ENCODE results near the gene CAPN1. TPM values are rescaled to one million over a fixed set of nuclear protein-coding genes. Genes with fewer than 3 reads are reported as not detected.

CAPN1 gene
- total RNA-seq, 1 experiment from 2014 or later, result 256 TPM

DNA sequence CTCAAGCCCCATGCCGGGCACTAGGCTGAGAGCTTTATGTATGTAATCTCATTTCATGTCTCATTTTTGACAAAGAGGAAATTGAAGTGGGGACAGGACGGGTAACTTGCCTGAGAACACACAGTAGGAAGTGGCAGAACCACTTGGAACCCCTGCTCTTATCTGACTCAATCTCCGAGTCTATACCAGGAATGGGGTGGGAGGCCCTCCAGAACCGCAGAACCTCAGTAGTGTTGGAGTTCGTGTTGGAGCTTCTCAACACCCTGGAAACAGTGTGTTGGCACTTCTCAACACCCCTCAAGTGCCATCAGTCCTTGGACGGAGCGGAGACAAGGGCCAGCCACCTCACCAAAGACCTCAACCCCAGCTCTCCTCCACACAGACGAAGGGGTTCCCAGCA, 41.3 kb downstream of the CAPN1 start:
- no peaks in the 10 kb centered on the region for H3K9me3 ChIP-seq (ENCODE audit: control insufficient read depth, insufficient read depth, low read depth, low read length)
- H3K27me3 ChIP-seq (ENCODE audit: control insufficient read depth, insufficient read depth, low read length), result no peaks in the 10 kb centered on the region
- no peak overlapping the region for H3K27ac ChIP-seq (ENCODE audit: low read length)
- H3K4me3 ChIP-seq (ENCODE audit: low read depth in 2 of 2, low read length in 2 of 2), result no peak overlapping the region
- POLR2A ChIA-PET, result no interaction called here
- TF ChIP-seq TCF7L2 (IDR thresholded peaks at IDR 0.05; ENCODE audit: low read depth, low read length), result no peak
- in situ Hi-C loops (cut with HindIII; ENCODE audit: low pct_unique_long_range_greater_than_20kb, low sequenced_read_pairs) (no loop called here), intact Hi-C loops (cut with micrococcal nuclease; ENCODE audit: unreplicated experiment) (loop anchor here (10.0 kb wide), 1 partner anchor 92 kb away; the partner anchor contains the start of gene CDC42EP2)
- H3K36me3 ChIP-seq (ENCODE audit: control insufficient read depth, insufficient read depth, low read length), result no peaks in the 10 kb centered on the region
- peaks cover 7% of the 10 kb centered on the region for H3K4me1 ChIP-seq (ENCODE audit: control insufficient read depth, insufficient read depth, low read length)
- BruUV-seq (replicated peaks), result no TSS peak
- CTCF ChIA-PET, result no interaction called here
- no peak for DNase-seq (ENCODE audit: low read depth, low spot score)
- ATAC-seq, result no peak

DNA sequence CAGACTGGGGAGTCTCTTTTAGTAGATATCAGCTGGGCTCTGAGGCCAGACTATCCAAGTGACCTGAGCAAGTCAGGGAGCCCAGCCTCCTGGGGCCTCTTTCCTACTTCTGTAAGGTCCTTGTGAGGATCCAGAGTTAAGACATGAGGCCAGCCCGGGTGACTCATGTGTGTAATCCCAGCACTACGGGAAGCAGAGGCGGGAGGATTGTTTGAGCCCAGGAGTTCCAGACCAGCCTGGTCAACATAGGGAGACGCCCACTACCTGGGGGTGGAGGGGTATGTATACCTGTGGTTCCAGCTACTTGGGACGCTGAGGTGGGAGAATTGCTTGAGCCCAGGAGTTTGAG, 43.2 kb downstream of the CAPN1 start:
- peak; percentile 77 for ATAC-seq
- Histone ChIP-seq H3K9me3 (ENCODE audit: control insufficient read depth, insufficient read depth, low read depth, low read length) (no peaks in the 10 kb centered on the region), H3K27ac (ENCODE audit: low read length) (no peak overlapping the region), H3K36me3 (ENCODE audit: control insufficient read depth, insufficient read depth, low read length) (no peaks in the 10 kb centered on the region), H3K4me3 (ENCODE audit: low read depth in 2 of 2, low read length in 2 of 2) (peak overlapping the region in 1 of 2 experiments; percentile 61; a peak in 1 of 4 replicates), H3K27me3 (ENCODE audit: control insufficient read depth, insufficient read depth, low read length) (no peaks in the 10 kb centered on the region), H3K4me1 (ENCODE audit: control insufficient read depth, insufficient read depth, low read length) (peaks cover 7% of the 10 kb centered on the region)
- ChIA-PET CTCF (interaction anchor here (0.6 to 2.0 kb wide), 7 partner anchors 24 to 106 kb away, joined by 3 to 15 read pairs (median 5); partner anchors contain the start of gene CDC42EP2), POLR2A (no interaction called here)
- intact Hi-C loops (cut with micrococcal nuclease; ENCODE audit: unreplicated experiment) (loop anchor here (1.0 to 10.0 kb wide), 2 partner anchors 25 to 90 kb away; partner anchors contain the start of gene CDC42EP2), in situ Hi-C loops (cut with HindIII; ENCODE audit: low pct_unique_long_range_greater_than_20kb, low sequenced_read_pairs) (no loop called here)
- DNase-seq (ENCODE audit: low read depth, low spot score), result no peak
- BruUV-seq (replicated peaks), result no TSS peak
- no peak for TF ChIP-seq REST (IDR thresholded peaks at IDR 0.05; ENCODE audit: insufficient read depth in 1 of 2, low read depth in 2 of 2, low read length in 1 of 2)
- TF ChIP-seq TCF7L2 (IDR thresholded peaks at IDR 0.05; ENCODE audit: low read depth, low read length), result no peak
- TF ChIP-seq, protein P1, sequence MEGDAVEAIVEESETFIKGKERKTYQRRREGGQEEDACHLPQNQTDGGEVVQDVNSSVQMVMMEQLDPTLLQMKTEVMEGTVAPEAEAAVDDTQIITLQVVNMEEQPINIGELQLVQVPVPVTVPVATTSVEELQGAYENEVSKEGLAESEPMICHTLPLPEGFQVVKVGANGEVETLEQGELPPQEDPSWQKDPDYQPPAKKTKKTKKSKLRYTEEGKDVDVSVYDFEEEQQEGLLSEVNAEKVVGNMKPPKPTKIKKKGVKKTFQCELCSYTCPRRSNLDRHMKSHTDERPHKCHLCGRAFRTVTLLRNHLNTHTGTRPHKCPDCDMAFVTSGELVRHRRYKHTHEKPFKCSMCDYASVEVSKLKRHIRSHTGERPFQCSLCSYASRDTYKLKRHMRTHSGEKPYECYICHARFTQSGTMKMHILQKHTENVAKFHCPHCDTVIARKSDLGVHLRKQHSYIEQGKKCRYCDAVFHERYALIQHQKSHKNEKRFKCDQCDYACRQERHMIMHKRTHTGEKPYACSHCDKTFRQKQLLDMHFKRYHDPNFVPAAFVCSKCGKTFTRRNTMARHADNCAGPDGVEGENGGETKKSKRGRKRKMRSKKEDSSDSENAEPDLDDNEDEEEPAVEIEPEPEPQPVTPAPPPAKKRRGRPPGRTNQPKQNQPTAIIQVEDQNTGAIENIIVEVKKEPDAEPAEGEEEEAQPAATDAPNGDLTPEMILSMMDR (IDR thresholded peaks at IDR 0.05), result no peak
- TF ChIP-seq SIN3A (IDR thresholded peaks at IDR 0.05; ENCODE audit: borderline replicate concordance, insufficient read depth, low read depth, low read length), result no peak
- TF ChIP-seq POLR2AphosphoS5 (IDR thresholded peaks at IDR 0.05; ENCODE audit: low read depth, low read length), result no peak

DNA sequence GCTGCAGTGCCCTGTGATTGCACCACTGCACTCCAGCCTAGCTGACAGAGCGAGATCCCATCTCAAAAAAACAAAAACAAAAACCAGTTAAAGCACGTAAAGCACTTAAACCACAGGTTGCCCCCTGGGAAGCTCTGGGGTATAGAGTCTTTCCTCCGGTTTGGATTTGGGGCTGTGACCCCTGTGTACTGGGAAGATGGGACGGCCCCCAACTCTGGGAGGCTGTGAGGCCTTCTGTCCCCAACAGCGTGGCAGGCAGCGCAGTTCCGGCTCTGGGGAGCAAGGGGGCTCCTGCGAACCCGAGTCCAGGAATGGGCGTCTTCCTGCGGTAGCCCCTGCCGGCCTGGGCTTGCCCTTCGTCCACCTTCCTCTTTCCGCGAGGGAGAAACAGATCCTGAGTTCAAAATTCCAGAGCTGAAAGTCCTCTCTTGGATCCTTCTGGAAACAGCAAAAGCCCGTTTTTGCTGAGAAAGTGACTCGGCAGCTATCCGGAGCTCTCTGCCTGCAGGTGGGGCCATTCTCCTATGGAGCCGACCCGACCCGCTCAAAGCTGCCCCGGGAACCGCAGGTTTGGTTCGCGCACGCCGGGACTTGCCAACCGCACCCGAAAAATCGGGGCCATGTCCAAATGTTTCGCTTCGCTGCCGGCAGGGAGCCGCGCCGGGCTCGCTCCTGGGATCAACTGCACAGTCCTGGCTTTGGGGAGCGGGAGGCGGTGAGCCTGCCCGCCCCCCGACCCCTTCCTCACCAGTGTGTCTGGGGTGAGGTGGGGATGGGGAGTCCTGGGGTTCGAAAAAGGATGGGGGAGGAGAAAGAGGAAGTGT, 43.8 kb downstream of the CAPN1 start:
- Histone ChIP-seq H3K27ac (ENCODE audit: low read length) (peak overlapping the region; percentile 65), H3K27me3 (ENCODE audit: control insufficient read depth, insufficient read depth, low read length) (no peaks in the 10 kb centered on the region), H3K36me3 (ENCODE audit: control insufficient read depth, insufficient read depth, low read length) (no peaks in the 10 kb centered on the region), H3K4me1 (ENCODE audit: control insufficient read depth, insufficient read depth, low read length) (peaks cover 7% of the 10 kb centered on the region), H3K4me3 (ENCODE audit: low read depth in 2 of 2, low read length in 2 of 2) (peak overlapping the region; percentile 38 to 61), H3K9me3 (ENCODE audit: control insufficient read depth, insufficient read depth, low read depth, low read length) (no peaks in the 10 kb centered on the region)
- ChIA-PET CTCF (interaction anchor here (0.6 to 2.0 kb wide), 11 partner anchors 24 to 109 kb away, joined by 3 to 15 read pairs (median 4); partner anchors contain the start of gene CDC42EP2), POLR2A (no interaction called here)
- BruUV-seq (replicated peaks), result no TSS peak
- intact Hi-C loops (cut with micrococcal nuclease; ENCODE audit: unreplicated experiment) (loop anchor here (1.0 to 10.0 kb wide), 2 partner anchors 25 to 89 kb away; partner anchors contain the start of gene CDC42EP2), in situ Hi-C loops (cut with HindIII; ENCODE audit: low pct_unique_long_range_greater_than_20kb, low sequenced_read_pairs) (no loop called here)
- TF ChIP-seq, protein P1 (IDR thresholded peaks at IDR 0.05), result peak; percentile 92
- TF ChIP-seq REST (IDR thresholded peaks at IDR 0.05; ENCODE audit: insufficient read depth in 1 of 2, low read depth in 2 of 2, low read length in 1 of 2), result no peak
- TF ChIP-seq POLR2AphosphoS5 (IDR thresholded peaks at IDR 0.05; ENCODE audit: low read depth, low read length), result no peak
- ATAC-seq, result peak; percentile 91
- peak; percentile 27 for DNase-seq (ENCODE audit: low read depth, low spot score)

All from Panc1 (cell line).